ENCODE results near the gene CROCC2.
A peak's percentile ranks its signal among the peaks of the same experiment; 100 is the strongest.

Gene CROCC2

GRCh38 chr2:240966457-240966905, 60.3 kb downstream of the CROCC2 start:
- H3K27ac ChIP-seq = no peak overlapping the region
- H3K27me3 ChIP-seq = no peaks in the 10 kb centered on the region
- no peaks in the 10 kb centered on the region for H4K20me1 ChIP-seq
- H3K4me1 ChIP-seq = peaks cover 54% of the 10 kb centered on the region
- H3K36me3 ChIP-seq = no peaks in the 10 kb centered on the region
- H3K4me2 ChIP-seq = peak overlapping the region; percentile 62
- no peak for TF ChIP-seq Cebpa-rat (IDR thresholded peaks at IDR 0.05)
- H3K9ac ChIP-seq = no peak overlapping the region
- H3K4me3 ChIP-seq = no peak overlapping the region
- H3K9me3 ChIP-seq = no peaks in the 10 kb centered on the region; the same call in 1 of the 2 replicates

GRCh38 chr2:240966906-240967680, 61.0 kb downstream of the CROCC2 start:
- Histone ChIP-seq H3K9me3 (no peaks in the 10 kb centered on the region; the same call in 1 of the 2 replicates), H3K36me3 (no peaks in the 10 kb centered on the region), H4K20me1 (no peaks in the 10 kb centered on the region), H3K4me1 (peaks cover 48% of the 10 kb centered on the region), H3K4me2 (peak overlapping the region; percentile 62), H3K4me3 (no peak overlapping the region), H3K27ac (no peak overlapping the region), H3K27me3 (no peaks in the 10 kb centered on the region), H3K9ac (no peak overlapping the region)
- TF ChIP-seq Cebpa-rat (IDR thresholded peaks at IDR 0.05) = no peak

- no peak for TF ChIP-seq Cebpa-rat (IDR thresholded peaks at IDR 0.05)
These were observed 61.8 kb downstream of the CROCC2 start for GRCh38 chr2:240967681-240968621.

GRCh38 chr2:240968731-240969624, 62.8 kb downstream of the CROCC2 start:
- H3K27me3 ChIP-seq = no peaks in the 10 kb centered on the region
- 0 out of 2 replicates have a peak overlapping the region, but pooled peaks have one; percentile 34 for H3K9ac ChIP-seq
- no peaks in the 10 kb centered on the region for H4K20me1 ChIP-seq
- H3K4me2 ChIP-seq = peak overlapping the region; percentile 22; the same call in 1 of the 2 replicates
- peak overlapping the region; percentile 49 for H3K27ac ChIP-seq
- H3K9me3 ChIP-seq = peaks cover 9% of the 10 kb centered on the region
- H3K4me1 ChIP-seq = peaks cover 37% of the 10 kb centered on the region
- H3K4me3 ChIP-seq = no peak overlapping the region
- no peak for TF ChIP-seq Cebpa-rat (IDR thresholded peaks at IDR 0.05)
- no peaks in the 10 kb centered on the region for H3K36me3 ChIP-seq

More at GRCh38 chr2:240967681-240968621, 61.8 kb downstream of the CROCC2 start:
- H3K9ac ChIP-seq = no peak overlapping the region
- H3K4me1 ChIP-seq = peaks cover 40% of the 10 kb centered on the region
- H3K9me3 ChIP-seq = no peaks in the 10 kb centered on the region; the same call in 1 of the 2 replicates
- H3K36me3 ChIP-seq = no peaks in the 10 kb centered on the region
- H3K27ac ChIP-seq = peak overlapping the region; percentile 49; the same call in 1 of the 2 replicates
- H3K27me3 ChIP-seq = no peaks in the 10 kb centered on the region
- H3K4me3 ChIP-seq = no peak overlapping the region
- peak overlapping the region; percentile 62 for H3K4me2 ChIP-seq
- H4K20me1 ChIP-seq = no peaks in the 10 kb centered on the region

GRCh38 chr2:240970104-240970503, 64.0 kb downstream of the CROCC2 start:
- H3K4me2 ChIP-seq = no peak overlapping the region
- no peak overlapping the region for H3K9ac ChIP-seq
- peaks cover 9% of the 10 kb centered on the region for H3K9me3 ChIP-seq
- no peak overlapping the region for H3K27ac ChIP-seq
- H3K4me1 ChIP-seq = peaks cover 47% of the 10 kb centered on the region
- H3K36me3 ChIP-seq = no peaks in the 10 kb centered on the region
- no peaks in the 10 kb centered on the region for H4K20me1 ChIP-seq
- TF ChIP-seq Cebpa-rat (IDR thresholded peaks at IDR 0.05) = no peak
- no peaks in the 10 kb centered on the region for H3K27me3 ChIP-seq
- no peak overlapping the region for H3K4me3 ChIP-seq

- H3K27ac ChIP-seq = no peak overlapping the region
- no peaks in the 10 kb centered on the region for H3K36me3 ChIP-seq
These were observed 64.7 kb downstream of the CROCC2 start for GRCh38 chr2:240970816-240971215.

GRCh38 chr2:240972201-240972600, 66.1 kb downstream of the CROCC2 start:
- TF ChIP-seq Cebpa-rat (IDR thresholded peaks at IDR 0.05) = no peak
- Histone ChIP-seq H4K20me1 (no peaks in the 10 kb centered on the region), H3K27me3 (no peaks in the 10 kb centered on the region), H3K9ac (no peak overlapping the region), H3K27ac (no peak overlapping the region), H3K36me3 (no peaks in the 10 kb centered on the region), H3K4me3 (no peak overlapping the region), H3K4me2 (no peak overlapping the region), H3K4me1 (peaks cover 35% of the 10 kb centered on the region), H3K9me3 (peaks cover 9% of the 10 kb centered on the region)

More at GRCh38 chr2:240970816-240971215, 64.7 kb downstream of the CROCC2 start:
- Histone ChIP-seq H4K20me1 (no peaks in the 10 kb centered on the region), H3K4me1 (peaks cover 48% of the 10 kb centered on the region), H3K9ac (no peak overlapping the region), H3K27me3 (no peaks in the 10 kb centered on the region), H3K9me3 (peaks cover 9% of the 10 kb centered on the region), H3K4me3 (no peak overlapping the region), H3K4me2 (no peak overlapping the region)
- TF ChIP-seq Cebpa-rat (IDR thresholded peaks at IDR 0.05) = no peak

- no peak overlapping the region for H3K4me2 ChIP-seq
- no peaks in the 10 kb centered on the region for H3K36me3 ChIP-seq
- no peaks in the 10 kb centered on the region for H4K20me1 ChIP-seq
- H3K9ac ChIP-seq = no peak overlapping the region
- TF ChIP-seq Cebpa-rat (IDR thresholded peaks at IDR 0.05) = no peak
- H3K27ac ChIP-seq = no peak overlapping the region
- H3K4me1 ChIP-seq = peaks cover 28% of the 10 kb centered on the region
- peaks cover 9% of the 10 kb centered on the region for H3K9me3 ChIP-seq
- no peaks in the 10 kb centered on the region for H3K27me3 ChIP-seq
- H3K4me3 ChIP-seq = no peak overlapping the region
These were observed 66.7 kb downstream of the CROCC2 start for GRCh38 chr2:240972636-240973521.

All from BLaER1 (cell line).